Measurements from ENCODE around the gene HMGXB3.
A peak's percentile ranks its signal among the peaks of the same experiment; 100 is the strongest.

HMGXB3 gene

GRCh38 chr5:149982505-149982904, 18.0 kb upstream of the HMGXB3 start:
- DNase-seq = no peak

DNA sequence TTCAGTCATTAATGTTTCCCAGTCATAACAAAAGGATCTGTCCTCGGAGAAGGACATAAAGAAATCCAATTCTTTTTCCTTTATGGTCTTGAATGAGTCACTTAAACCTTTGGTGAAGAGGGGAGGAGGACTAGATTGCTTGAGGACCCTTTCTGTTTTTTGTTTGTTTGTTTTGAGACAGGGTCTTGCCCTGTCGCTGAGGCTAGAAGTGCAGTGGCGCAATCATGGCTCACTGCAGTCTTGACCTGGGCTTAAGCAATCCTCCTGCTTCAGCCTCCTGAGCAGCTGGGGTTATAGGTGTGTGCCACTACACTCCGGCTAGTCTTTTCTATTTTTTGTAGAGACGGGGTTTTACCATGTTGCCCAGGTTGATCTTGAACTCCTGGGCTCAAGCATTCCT, 12.4 kb upstream of the HMGXB3 start:
- no peak for DNase-seq

GRCh38 chr5:149990518-149991376, 9.8 kb upstream of the HMGXB3 start:
- DNase-seq = peak; percentile 76

GRCh38 chr5:149993471-149993870, 7.1 kb upstream of the HMGXB3 start:
- no peak for DNase-seq

DNA sequence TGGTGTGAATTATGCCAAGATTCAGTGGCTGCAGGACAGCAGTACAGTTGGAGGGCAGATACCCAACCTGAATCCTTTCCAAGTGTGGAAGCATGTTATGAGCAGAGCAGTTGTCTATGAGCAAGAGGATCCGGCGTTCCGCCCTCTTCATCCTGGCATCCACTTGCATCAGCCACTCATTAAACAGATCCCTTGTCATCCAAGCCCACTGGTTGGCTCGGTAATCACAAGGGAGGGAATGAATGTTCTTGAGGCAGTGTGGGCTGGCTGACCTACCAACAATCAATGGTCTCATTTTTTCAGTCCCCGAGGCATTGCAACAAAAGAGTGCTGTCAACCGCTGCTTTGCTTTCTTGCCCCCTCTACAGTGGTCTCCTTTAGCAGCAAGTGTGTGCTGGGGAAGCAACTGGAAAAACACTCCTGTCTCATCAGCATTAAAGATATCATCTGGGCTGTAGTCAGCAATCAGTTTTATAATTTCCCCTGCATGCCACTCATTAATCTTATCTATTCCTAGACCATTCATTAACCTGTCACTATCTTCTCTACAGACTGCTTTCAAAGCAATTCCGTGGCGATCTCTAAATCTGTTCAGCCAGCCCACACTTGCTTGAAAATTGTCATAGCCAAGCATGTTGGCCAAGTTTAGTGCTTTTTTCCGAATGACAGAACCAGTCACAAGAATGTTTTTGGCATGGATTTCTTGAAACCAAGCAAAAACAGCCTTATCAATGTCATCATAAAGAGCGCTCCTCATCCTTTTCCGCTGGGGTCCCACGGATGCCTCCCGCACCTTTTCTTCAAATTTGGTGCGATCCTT, 4.9 kb upstream of the HMGXB3 start:
- no peak for DNase-seq

DNA sequence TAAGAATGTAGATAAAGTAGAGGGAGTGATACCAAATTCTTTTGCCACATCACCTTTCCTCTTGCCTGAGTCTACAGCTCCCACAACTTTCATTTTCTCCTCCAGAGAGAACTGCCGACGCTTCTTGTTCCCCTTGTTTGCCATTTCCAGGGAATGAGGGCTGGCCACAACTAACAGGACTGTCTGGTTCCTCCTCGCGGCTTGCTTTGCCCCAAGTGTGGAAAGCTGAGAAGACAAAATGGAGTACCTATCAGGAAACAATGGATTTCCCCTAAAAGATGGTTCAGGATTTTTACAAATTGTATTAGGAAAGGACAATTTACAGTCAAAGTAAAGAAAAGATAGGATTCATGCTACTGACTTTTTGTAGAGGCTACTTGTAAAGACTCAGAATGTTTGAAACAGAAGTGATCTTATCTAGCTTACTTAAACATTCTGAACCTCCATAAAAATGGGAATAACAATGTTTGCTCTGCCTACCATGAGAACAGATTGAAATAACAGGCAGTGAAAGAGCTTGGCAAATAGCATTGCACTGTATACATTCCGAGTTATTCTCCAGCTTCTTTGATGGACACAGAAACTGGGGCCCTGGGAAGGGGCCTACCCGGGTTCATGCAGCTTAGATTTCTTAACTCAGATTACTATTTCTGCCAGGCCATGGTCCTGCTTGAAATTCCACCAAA, 4.2 kb upstream of the HMGXB3 start:
- no peak for DNase-seq

DNA sequence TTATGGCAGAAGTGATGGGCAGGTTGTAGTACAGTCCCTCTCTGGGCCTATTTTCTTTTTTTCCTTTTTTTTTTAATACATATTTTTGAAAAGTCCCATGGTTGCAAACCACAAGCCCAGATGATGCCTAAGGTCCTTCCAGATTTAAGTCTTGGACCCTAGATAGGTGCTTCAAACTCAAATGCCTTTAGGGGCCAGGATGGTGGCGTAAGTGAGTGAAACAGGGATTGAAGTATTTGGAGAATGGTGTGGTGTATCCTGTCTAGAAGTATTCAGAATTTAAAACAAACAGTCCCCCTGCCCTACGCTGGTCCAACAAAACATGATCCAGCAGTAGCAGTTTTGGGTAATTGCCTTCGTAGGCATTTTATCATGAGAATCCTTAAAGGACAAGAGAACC, 2.3 kb upstream of the HMGXB3 start:
- DNase-seq = no peak

DNA sequence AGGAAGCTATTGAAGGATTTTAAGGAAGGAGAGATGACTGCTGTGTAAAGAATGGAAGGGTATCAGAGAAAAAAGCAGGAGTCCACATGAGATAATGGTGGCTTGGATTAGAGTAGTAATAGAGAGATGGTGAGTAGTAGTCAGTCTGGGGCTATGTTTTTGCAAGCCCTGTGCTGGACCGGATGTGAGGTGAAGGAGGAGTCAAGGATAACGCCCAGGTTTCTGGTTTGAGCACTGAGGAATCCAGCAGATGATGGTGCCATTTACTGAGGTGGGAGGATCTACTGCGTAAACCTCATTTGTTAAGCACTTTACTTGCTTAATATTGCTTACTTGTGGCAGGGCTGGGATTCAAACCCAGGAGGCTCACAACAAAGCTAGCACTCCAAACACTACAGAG, 1.2 kb upstream of the HMGXB3 start:
- DNase-seq = no peak

DNA sequence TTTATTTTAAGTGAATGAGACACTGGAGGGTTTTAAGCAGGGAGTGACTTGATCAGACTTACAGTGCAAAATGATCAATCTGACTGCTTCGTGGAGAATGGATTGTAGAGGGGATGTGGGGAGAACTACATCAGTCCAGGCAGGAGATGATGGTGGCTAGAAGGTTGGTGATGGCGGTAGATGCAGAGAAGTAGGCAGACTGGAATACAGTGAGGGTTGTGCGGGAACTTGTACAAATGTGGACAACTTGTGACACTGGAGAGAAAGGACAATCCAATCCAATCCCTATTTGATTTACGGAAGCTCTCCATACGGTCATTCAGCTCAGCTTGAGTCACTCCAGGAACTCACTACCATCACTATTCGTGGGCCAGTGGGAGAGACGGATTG, 678 bp upstream of the HMGXB3 start:
- no peak for DNase-seq

DNA sequence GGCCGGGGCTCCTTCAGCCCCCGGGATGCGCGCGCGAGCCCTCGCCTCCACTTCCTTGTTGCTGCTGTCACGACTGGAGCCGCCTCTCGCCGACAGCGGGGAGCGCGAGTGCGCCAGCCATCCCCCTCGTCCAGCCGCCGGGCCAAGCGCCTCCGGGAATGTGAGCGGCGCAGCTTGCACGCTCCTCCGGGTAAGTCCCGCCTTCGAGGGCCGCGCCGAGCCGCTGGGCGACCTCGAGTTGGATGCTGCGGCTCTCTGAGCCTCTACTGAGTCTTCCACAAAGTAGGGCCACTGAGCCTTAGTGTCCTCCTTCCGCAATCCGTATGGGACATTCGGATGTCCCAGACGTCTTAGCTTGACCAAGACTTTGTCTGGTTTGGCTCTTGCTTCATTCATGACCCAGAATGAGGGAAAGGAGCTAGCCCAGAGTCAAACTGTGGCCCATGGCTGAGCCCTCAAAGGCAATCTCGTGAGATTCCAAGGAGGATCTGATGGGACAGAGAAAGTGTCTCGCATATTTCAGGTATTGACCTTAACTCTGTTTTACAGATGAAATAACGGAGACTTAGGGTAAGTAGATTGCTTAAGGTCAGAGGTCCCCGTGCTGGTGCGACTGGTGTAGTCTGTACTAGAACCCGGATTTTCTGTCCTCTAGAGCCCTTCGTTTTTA, 586 bp downstream of the HMGXB3 start:
- no peak for DNase-seq

DNA sequence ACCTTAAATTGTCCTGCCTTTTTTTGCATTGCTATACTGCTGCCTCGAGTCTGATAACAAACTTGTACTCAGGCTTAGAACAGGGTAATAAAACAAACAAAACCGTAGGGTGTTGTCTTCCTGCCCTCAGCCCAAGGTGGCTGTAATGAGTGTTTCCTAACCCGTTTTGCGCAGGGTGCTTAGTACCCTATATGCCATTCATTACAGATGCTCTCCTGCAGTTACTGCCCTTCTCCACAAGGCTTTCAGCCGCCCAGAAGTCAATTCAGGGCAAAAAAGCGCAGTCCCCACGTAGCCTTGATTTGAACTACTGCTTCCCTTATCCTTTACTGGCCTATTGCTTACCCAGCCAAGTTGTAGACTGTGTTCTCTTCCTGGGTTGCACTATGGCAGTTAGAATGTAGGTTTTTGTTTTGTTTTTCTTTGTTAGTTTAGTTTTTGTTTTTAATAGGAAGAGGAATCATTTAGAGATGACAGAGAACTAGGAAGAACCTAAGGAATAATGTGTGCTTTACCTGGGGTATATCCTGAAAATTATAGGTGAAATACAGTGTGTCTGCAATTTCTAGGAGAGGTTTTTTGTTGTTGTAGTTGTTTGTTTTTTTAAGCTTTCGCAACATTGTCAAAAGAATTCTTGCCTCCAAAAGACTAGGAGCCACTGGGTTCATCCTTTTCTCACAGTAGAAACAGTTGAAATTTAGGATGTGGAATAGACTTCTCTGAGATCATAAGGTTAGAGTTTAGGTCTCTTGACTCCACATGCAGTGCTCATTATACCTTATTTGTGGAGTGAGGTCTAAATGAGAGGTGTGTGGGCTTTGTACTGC, 1.3 kb downstream of the HMGXB3 start:
- peak; percentile 5 for DNase-seq

DNA sequence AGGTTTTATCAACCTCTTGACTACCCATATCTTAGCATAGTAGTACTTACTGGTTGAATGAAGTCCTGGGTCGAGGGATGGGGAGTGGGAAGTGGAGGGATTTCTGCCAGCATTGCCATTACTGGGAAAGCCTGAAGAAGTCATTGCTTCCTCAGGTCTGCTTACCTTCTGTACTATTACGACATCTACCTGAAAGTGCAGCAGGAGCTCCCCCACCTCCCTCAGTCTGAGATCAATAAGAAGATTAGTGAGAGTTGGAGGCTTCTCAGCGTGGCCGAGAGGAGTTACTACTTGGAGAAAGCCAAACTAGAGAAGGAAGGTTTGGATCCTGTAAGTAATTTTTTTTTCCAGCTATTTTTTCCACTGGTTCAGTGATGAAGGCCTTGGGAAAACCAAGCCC, 5.8 kb downstream of the HMGXB3 start:
- DNase-seq = no peak

- DNase-seq = no peak
These were observed 6.5 kb downstream of the HMGXB3 start for GRCh38 chr5:150007050-150007449.

DNA sequence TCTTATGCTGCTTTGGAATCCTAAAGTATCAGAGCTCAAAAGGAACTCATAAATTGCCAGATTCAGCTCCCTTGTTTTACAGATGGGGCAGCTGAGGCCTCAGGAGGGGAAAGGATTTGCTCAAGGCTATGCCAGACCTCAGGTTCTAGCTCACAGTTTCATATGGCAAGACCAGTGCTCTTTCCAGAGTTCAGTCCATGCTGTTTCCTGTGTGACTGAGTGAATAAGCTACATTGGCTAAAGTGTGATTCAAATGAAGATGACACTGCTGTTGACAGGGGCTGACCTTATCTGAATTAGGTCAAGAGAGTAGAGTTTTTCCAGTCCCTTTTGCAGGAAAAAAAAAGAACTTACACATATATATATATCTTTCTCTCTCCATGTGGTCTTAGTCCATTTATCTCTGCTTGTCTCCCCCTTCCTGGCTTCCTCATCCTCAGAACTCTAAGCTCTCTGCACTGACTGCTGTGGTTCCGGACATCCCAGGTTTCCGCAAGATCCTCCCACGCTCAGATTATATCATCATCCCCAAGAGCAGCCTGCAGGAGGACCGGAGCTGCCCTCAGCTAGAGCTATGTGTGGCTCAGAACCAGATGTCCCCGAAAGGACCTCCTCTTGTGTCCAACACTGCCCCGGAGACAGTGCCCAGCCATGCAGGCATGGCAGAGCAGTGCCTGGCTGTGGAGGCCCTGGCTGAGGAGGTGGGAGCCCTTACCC, 9.3 kb downstream of the HMGXB3 start:
- no peak for DNase-seq

- no peak for DNase-seq
These were observed 13.4 kb downstream of the HMGXB3 start for GRCh38 chr5:150013931-150014330.

DNA sequence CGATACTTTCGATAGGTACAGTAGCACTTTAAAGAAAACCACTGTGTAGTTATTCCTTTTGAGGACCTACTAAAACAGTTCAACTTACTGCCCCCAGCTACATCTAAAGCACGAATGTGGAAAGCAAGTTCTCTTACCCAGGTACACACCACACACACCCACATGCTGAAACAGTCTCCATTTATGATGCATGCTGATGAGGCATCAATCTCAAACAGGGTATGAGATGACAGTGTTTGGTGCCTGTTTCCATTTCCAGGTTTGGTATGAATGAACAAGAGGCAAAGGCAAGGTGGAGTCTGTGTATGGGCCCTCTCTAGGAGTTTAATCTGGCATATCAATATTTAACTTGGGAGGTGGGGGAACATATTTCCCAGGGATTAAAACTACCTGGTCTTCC, 13.9 kb downstream of the HMGXB3 start:
- DNase-seq = no peak

GRCh38 chr5:150015415-150015814, 14.9 kb downstream of the HMGXB3 start:
- no peak for DNase-seq

DNA sequence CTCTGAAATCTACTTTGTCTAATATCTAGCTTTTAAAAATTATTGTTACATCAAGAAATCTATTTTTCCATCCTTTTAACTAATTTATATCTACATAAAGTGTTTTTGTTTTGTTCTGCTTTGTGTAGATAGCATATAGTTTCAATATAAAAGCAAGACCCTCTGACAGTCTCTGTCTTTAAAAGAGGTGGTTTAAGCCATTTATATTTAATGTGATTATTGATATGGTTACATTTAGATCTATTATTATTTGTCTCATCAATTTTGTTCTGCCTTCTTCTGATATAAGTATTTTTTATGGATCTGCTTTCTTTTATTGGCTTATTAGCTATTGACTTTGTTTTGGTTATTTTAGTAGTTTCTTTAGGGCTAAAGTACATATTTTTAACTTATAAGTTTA, 16.0 kb downstream of the HMGXB3 start:
- no peak for DNase-seq

GRCh38 chr5:150017226-150018005, 16.9 kb downstream of the HMGXB3 start:
- DNase-seq = no peak

DNA sequence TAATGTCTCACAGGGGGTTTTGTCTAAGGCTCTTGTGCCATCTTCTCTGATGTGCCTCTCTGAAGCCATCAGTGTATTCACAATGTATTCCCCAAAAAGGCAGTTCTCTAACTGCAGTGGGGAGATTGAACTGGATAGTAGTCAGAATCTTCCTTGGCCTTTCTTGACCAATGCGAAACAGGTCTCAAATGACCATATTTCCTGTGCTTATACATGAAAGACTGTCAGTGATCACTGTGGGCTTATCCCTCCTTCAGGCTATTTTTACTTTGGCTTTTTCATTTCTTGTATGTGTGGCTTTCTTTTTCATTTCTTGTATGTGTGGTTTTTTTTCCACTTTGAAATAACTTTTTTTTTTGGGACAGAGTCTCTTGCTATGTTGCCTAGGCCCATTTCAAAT, 19.7 kb downstream of the HMGXB3 start:
- DNase-seq = no peak

Measured in NCI-H1436 (cell line).